ENCODE results near the gene PSMC6.

PSMC6 gene

GRCh38 chr14:52730709-52731111 lies 23.7 kb downstream of the PSMC6 start (continued):
- no peak for TF ChIP-seq ZNF18 (tag by site-specific recombination; IDR thresholded peaks at IDR 0.05)
- no peak for TF ChIP-seq MYNN (tag by site-specific recombination; IDR thresholded peaks at IDR 0.05; ENCODE audit: borderline replicate concordance)

GRCh38 chr14:52733824-52734223 lies 26.8 kb downstream of the PSMC6 start:
- Histone ChIP-seq H3K4me1 (ENCODE audit: control insufficient read depth, insufficient read depth, low read length) (peaks cover 20% of the 10 kb centered on the region), H3K9me3 (ENCODE audit: control insufficient read depth, insufficient read depth, low read depth, low read length) (no peaks in the 10 kb centered on the region), H3K36me3 (ENCODE audit: control insufficient read depth in 2 of 2, insufficient read depth in 1 of 2, low read length in 2 of 2) (peaks cover 9 to 19% of the 10 kb centered on the region in 2 experiments), H3K4me3 (ENCODE audit: low read depth, low read length) (no peak overlapping the region), H3K27ac (ENCODE audit: extremely low read depth, low read depth, low read length) (no peak overlapping the region)
- ChIA-PET POLR2A (no interaction called here), CTCF (no interaction called here)
- no peak for TF ChIP-seq ZNF449 (tag by site-specific recombination; IDR thresholded peaks at IDR 0.05)
- TF ChIP-seq ZNF18 (tag by site-specific recombination; IDR thresholded peaks at IDR 0.05) = no peak
- TF ChIP-seq ZNF626 (tag by site-specific recombination; IDR thresholded peaks at IDR 0.05) = no peak
- TF ChIP-seq ZNF19 (tag by site-specific recombination; IDR thresholded peaks at IDR 0.05; ENCODE audit: low read depth) = no peak
- TF ChIP-seq ZNF138 (tag by site-specific recombination; IDR thresholded peaks at IDR 0.05; ENCODE audit: borderline replicate concordance) = no peak
- TF ChIP-seq BCL11A (tag by site-specific recombination; IDR thresholded peaks at IDR 0.05; ENCODE audit: low read depth) = no peak
- no peak for TF ChIP-seq YY1 (tag by site-specific recombination; IDR thresholded peaks at IDR 0.05)
- no peak for TF ChIP-seq KLF9 (tag by site-specific recombination; IDR thresholded peaks at IDR 0.05; ENCODE audit: low read depth)
- no peak for TF ChIP-seq ZNF791 (tag by site-specific recombination; IDR thresholded peaks at IDR 0.05)

- Histone ChIP-seq H3K9me3 (ENCODE audit: control insufficient read depth, insufficient read depth, low read depth, low read length) (no peaks in the 10 kb centered on the region), H3K4me3 (ENCODE audit: low read depth, low read length) (no peak overlapping the region), H3K4me1 (ENCODE audit: control insufficient read depth, insufficient read depth, low read length) (peaks cover 22% of the 10 kb centered on the region), H3K27ac (ENCODE audit: extremely low read depth, low read depth, low read length) (no peak overlapping the region), H3K36me3 (ENCODE audit: control insufficient read depth in 2 of 2, insufficient read depth in 1 of 2, low read length in 2 of 2) (peaks cover 8 to 18% of the 10 kb centered on the region in 2 experiments; a peak in 2 of 3 replicates)
- POLR2A ChIA-PET = no interaction called here
- CTCF ChIA-PET = interaction anchor here (0.7 to 1.0 kb wide), 3 partner anchors 22 to 436 kb away, joined by 3 read pairs; no protein-coding TSS in a partner anchor
- TF ChIP-seq ZNF274 (IDR thresholded peaks at IDR 0.05; ENCODE audit: low read length) = no peak
- no peak for TF ChIP-seq ZNF274 (tag by site-specific recombination; IDR thresholded peaks at IDR 0.05; ENCODE audit: borderline replicate concordance)
- no peak for TF ChIP-seq ZNF571 (tag by site-specific recombination; IDR thresholded peaks at IDR 0.05)
- TF ChIP-seq PRDM10 (tag by site-specific recombination; IDR thresholded peaks at IDR 0.05) = 0 out of 2 replicates have a peak, but pooled peaks have one; percentile 10
- no peak for TF ChIP-seq ZNF184 (tag by site-specific recombination; IDR thresholded peaks at IDR 0.05)
- peak; percentile 39; the same call in 1 of the 2 replicates for TF ChIP-seq ZNF394 (tag by site-specific recombination; IDR thresholded peaks at IDR 0.05; ENCODE audit: borderline replicate concordance)
- no peak for TF ChIP-seq ZNF560 (tag by site-specific recombination; IDR thresholded peaks at IDR 0.05; ENCODE audit: borderline replicate concordance)
- no peak for TF ChIP-seq ZNF239 (tag by site-specific recombination; IDR thresholded peaks at IDR 0.05)
- TF ChIP-seq BCL6B (tag by site-specific recombination; IDR thresholded peaks at IDR 0.05) = peak; percentile 65
- no peak for TF ChIP-seq ZNF529 (tag by site-specific recombination; IDR thresholded peaks at IDR 0.05; ENCODE audit: insufficient replicate concordance)
- no peak for TF ChIP-seq ZNF501 (tag by site-specific recombination; IDR thresholded peaks at IDR 0.05)
- peak; percentile 54; the same call in 1 of the 2 replicates for TF ChIP-seq GLIS1 (tag by site-specific recombination; IDR thresholded peaks at IDR 0.05)
- no peak for TF ChIP-seq ZEB2 (tag by site-specific recombination; IDR thresholded peaks at IDR 0.05)
- peak; percentile 4; the same call in 1 of the 2 replicates for TF ChIP-seq PRDM1 (tag by site-specific recombination; IDR thresholded peaks at IDR 0.05)
Observed at GRCh38 chr14:52735921-52736489, 29.0 kb downstream of the PSMC6 start.

Measured in HEK293 (cell line).